ENCODE measurements around the gene OGDH.

The OGDH gene

GRCh38 chr7:44608916-44609648, 2.7 kb downstream of the OGDH start:
- no peak for TF ChIP-seq CTCF (IDR thresholded peaks at IDR 0.05; ENCODE audit: low read depth, low read length)

GRCh38 chr7:44609829-44610228, 3.4 kb downstream of the OGDH start:
- no peak for TF ChIP-seq CTCF (IDR thresholded peaks at IDR 0.05; ENCODE audit: low read depth, low read length)
- DNase-seq (ENCODE audit: low read depth in 2 of 2): no peak
- H3K4me3 ChIP-seq (replicated peaks in 1 of 2; ENCODE audit: low read depth in 2 of 2, low read length in 2 of 2): no peak overlapping the region

More at GRCh38 chr7:44608916-44609648, 2.7 kb downstream of the OGDH start:
- H3K4me3 ChIP-seq (replicated peaks in 1 of 2; ENCODE audit: low read depth in 2 of 2, low read length in 2 of 2): no peak overlapping the region
- DNase-seq (ENCODE audit: low read depth in 2 of 2): peak in 1 of 2 donors; percentile 56

GRCh38 chr7:44615149-44615611, 8.8 kb downstream of the OGDH start:
- no peak for TF ChIP-seq CTCF (IDR thresholded peaks at IDR 0.05; ENCODE audit: low read depth, low read length)
- DNase-seq (ENCODE audit: low read depth in 2 of 2): peak in 1 of 2 donors; percentile 35
- H3K4me3 ChIP-seq (replicated peaks in 1 of 2; ENCODE audit: low read depth in 2 of 2, low read length in 2 of 2): no peak overlapping the region

DNA sequence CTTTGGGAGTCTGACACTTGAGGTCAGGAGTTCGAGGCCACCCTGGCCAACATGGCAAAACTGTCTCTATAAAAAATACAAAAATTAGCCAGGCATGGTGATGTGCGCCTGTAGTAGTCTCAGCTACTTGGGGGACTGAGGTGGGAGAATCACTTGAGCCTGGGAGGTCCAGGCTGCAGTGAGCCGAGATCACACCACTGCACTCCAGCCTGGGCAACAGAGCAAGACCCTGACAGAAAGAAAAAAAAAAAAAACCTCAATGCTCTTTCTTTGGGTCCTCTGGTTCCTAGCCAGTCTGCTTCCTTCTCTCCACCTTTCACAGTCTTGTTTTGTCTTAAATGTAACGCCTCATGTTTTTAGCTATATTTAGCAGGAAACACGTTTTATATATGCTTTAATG, 9.4 kb downstream of the OGDH start:
- no peak for TF ChIP-seq CTCF (IDR thresholded peaks at IDR 0.05; ENCODE audit: low read depth, low read length)
- H3K4me3 ChIP-seq (replicated peaks in 1 of 2; ENCODE audit: low read depth in 2 of 2, low read length in 2 of 2): no peak overlapping the region
- no peak for DNase-seq (ENCODE audit: low read depth in 2 of 2)

GRCh38 chr7:44616545-44616944, 10.1 kb downstream of the OGDH start:
- DNase-seq (ENCODE audit: low read depth in 2 of 2): no peak
- no peak for TF ChIP-seq CTCF (IDR thresholded peaks at IDR 0.05; ENCODE audit: low read depth, low read length)
- H3K4me3 ChIP-seq (replicated peaks in 1 of 2; ENCODE audit: low read depth in 2 of 2, low read length in 2 of 2): no peak overlapping the region

- peak; percentile 36 to 78 for DNase-seq (ENCODE audit: low read depth in 2 of 2)
- no peak for TF ChIP-seq CTCF (IDR thresholded peaks at IDR 0.05; ENCODE audit: low read depth, low read length)
Observed at GRCh38 chr7:44617225-44617890, 10.9 kb downstream of the OGDH start.

More at GRCh38 chr7:44617225-44617890, 10.9 kb downstream of the OGDH start:
- H3K4me3 ChIP-seq (replicated peaks in 1 of 2; ENCODE audit: low read depth in 2 of 2, low read length in 2 of 2): no peak overlapping the region
